Activated CD8-positive, alpha-beta memory T cell treated with anti-CD3 and anti-CD28 coated beads, Interleukin-2, amount 50 U/mL, for 1 hour (primary cell): ENCODE results near the gene MCC.

Experiments
- DNase-seq: peaks from one replicate; pipeline ENCODE4 v3.0.0-alpha.2; 2020; ENCODE audit errors: extremely low read depth

The MCC gene

DNA sequence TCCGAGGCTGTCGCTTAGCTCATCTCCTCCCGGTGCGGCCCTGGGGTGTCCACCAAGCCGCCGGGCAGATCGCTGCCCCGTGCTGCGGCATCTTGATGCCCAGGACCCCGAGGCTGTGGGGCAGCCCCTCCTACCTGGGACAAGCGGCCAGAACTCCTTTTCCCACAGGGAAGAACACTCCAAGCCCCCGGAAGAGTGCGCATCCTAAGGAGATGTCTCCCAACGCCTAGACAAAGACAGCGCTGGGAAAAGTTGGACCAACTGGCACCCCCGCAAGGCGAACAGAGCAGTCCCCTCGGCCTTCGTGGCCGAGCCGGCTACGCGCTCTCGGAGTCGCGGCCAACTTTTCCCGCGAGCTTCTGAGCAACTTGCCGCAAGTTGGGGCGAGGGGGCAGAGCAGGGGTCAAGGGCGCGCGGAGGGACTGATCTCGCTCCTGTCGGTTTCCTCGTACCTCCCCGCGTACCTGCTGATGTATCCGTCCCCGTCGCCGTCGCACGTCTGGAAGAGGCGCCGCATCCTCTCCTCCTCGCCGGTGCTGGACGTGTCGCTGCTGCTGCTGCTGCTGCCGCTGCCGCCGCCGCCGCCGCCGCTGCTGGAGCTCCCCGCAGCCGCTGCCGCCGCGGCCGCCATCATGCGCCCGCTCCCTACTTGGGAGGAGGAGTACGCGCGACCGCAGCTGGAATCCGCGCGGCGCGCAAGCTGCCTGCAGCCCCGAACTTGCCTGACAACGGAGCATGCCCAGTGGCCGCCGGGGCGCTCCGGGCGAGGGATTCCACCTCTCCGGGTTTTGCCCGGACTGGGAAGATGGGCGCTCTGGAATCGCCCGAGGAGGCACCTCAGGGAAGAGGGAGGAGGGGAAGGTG is at the start of gene MCC:
TSS of gene MCC (minus strand) at position 673 of the 864 bp plus-strand sequence.
- DNase-seq: no peak

DNA sequence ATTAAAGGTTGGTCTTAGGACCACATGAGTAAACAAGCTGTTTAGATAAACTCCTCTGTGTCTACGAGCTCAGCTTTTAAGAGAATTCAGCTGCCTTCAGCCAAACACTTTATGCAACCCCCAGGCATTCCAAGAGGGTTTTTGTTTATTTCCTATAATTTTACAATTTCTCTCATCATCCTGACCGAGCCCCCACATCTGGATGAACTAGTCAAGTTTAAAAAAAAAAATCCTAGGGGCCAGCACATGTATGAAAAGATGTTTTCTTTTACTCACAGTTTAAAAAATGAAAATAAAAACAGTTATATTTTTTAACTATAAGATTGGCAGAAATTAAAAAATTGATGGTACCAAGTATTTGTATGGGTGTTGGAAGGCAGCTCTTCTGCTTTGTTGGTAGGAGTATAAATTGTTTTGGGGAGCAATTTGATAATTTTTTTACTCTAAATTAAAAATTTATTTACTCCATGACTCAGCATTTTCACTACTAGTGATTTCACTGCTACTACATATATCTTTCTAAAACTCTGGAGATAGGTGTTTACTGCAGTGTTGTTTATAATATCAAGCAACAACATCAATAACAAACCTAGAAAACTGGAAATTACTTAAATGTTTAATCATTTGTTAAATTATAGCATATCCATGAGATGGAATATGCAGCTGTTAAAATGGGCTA is 43.4 kb upstream of the MCC start:
- no peak for DNase-seq

DNA sequence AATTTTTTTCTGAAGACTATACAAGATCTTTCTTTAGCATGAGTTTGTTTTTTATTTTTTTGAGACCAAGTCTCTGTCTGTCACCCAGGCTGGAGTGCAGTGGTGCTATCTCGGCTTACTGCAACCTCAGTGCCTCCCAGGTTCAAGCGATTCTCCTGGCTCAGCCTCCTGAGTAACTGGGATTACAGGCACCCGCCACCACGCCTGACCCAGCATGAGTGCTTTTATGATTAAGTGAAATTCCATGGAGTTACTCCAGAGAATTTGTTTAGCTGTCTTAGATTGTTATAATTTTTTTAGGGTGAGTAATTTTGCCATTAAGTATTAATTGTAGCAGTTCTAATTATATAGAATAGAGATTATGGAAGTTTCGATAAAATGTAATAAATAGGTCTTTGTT is 39.5 kb upstream of the MCC start:
- DNase-seq: no peak

DNA sequence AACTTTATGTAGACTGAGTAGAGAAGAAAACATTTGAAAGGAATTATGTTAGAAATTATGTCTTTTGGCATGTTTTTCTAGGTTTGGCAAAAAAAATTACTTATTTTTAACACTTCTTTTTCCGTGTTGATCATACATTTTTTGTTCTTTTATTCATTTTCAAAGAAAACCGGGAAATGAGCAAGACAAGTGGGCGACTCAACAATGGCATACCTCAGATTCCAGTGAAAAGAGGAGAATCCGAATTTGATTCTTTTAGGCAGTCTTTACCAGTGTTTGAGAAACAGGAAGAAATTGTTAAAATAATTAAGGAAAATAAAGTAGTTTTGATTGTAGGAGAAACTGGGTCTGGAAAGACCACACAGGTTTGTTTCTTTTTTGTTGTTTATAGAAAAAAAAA is 38.2 kb upstream of the MCC start:
- DNase-seq: no peak

DNA sequence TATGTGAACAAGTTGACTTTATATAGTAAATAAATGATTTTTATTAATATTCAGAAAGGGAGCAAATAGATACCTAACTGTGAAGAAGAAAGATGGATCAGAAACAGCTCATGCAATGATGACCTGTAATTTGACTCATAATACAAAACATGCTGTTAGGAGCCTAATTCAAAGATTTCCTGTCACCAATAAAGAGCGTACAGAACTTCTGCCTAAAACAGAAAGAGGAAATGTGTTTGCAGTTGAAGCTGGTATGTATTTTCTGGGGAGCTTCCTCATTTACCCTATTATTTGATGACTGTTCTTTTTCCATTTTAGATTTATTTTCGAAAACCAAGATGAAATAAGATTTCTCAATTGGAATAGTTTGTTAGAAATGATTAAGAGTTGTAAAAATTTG is 36.7 kb upstream of the MCC start:
- no peak for DNase-seq

DNA sequence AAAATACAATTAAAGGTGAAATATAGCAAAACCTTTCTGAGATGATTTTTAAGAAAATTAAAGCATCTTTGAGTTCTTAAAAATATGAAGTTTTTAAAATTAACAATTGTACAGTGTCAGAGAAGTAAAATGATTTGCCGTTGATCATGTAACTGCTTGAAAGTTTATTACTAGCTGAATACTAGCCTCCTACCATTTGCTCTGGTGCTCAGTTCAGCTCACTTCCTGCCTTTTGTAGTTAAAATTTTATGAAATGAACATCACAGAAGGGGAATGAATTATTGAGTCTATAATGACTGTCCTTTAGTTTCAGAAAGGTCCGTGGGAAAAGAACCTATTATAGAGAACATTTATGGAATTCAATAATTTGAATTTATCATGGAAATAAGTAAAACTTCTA is 34.9 kb upstream of the MCC start:
- no peak for DNase-seq

DNA sequence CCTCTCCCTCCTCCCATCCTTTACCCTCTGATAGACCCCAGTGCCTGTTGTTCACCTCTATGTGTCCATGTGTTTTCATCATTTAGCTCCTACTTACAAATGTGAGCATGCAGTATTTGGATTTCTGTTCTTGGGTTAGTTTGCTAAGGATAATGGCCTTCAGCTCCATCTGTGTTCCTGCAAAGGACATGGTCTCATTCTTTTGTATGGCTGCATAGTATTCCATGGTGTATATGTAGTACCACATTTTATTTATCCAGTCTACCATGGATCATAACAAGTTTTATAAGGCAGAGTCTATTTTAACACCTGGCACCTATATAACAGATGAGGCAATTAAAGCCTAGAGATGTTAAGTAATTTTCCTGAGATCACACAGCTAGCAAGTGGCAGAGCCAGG is 32.6 kb upstream of the MCC start:
- DNase-seq: no peak

DNA sequence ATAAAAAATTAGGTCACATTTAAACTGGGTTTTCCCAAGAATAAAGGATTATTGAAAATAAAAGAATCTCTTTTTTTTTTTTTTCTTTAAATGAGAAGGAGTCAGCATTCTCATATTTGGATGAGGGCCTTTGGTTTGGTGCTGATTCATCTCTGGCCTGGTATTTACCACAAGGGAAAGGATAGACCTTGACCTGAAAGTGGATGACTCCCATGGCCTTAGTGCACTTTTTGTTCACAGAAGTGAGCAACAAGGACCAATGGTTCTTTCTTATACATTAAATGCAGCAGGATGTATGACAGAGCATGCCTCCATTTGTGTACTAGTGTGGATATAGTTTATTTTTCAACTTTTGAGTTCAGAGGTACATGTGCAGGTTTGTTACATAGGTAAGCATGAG is 32.2 kb upstream of the MCC start:
- no peak for DNase-seq

DNA sequence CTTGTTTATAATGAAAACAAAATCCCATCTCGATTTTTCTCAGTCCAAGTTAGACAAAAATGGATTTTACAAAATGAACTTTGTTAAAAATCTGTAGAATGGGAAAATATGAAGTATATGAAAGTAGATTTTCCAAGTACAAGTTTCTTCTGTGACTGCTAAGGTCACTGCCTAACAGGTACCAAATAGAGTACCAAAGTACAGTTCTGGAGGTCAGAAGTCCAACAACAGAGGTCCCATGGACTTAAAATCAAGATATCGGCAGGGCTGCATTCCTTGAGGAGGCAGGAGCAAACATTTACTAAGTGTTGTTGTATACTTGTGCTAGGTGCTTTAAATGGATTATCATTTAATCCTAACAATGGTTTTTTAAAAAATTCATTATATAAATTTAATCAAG is 31.2 kb upstream of the MCC start:
- DNase-seq: no peak

DNA sequence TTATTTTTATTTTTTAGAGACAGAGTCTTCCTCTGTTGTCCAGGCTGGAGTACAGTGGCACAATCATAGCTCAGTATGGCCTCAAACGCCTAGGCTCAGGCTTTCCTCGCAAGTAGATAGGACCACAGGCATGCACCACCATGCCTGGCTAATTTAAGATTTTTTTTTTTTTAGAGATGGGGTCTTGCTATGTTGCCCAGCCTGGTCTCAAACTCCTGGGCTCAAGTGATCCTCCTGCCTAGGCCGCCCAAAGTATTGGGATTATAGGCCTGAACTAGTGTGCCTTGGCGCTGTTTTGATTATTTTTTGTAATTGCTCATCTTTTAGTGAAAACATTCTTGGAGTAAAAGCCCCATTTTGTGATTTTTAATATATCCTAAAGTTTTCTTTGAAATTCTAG is 30.6 kb upstream of the MCC start:
- no peak for DNase-seq

DNA sequence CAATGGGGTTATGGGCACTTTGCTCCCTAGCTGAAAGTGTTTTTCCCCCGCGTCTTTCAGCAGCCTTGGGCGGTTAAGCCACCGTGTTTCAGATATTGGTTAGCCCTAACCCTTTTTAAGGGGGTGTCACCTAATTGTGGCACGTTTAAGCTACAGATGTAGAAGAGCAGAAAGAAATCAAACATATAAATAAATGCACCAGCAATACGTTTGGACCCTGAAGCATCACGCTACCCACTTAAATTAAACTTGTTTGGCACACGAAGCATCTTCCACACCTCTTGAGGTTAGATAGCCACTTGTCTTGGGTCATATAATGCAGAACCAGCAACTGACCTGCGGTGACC is 26.0 kb upstream of the MCC start:
- DNase-seq: no peak

DNA sequence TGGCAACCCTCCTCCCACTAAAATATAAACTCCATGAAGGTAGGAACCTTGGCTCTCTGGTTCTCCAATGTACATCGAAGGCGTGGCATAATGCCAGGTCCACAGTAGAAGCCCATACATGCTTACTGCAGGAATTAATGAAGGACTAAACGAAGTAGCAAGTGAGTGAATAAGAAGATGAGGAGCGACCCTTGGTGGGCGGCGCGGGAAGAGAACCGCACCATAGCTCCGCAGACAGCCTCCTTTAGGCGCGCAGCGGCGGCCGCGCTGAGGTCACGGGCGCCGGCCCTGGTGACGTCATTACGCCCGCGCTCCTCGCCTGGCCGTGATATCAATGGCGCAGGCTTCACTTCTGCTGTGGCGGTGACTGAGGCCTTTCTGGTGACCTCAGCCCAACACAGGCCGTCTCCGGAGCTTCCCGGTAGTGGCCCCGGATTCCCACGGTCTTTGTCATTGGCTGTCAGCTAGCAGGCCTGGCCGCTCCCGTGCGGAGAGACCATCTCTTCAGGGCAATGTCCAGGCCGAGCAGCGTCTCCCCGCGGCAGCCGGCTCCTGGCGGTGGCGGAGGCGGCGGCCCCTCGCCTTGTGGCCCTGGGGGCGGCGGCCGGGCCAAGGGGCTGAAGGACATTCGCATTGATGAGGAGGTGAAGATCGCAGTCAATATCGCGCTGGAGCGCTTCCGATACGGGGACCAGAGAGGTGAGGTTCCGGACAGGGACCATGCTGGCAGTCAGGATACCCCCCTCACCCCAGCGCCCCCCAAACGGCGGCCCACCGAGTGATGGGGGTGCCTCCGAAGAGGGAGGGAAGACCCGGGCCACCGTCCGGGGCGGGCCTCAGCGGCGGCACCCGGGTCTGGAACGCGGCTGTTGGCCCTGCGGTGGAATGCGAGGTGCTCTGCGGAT is 25.4 kb upstream of the MCC start, which contains the start of gene YTHDC2:
TSS of gene YTHDC2 (plus strand) at position 311 of the 905 bp plus-strand sequence. CDS start at position 513, 202 bp downstream.
- peak; percentile 60 for DNase-seq

DNA sequence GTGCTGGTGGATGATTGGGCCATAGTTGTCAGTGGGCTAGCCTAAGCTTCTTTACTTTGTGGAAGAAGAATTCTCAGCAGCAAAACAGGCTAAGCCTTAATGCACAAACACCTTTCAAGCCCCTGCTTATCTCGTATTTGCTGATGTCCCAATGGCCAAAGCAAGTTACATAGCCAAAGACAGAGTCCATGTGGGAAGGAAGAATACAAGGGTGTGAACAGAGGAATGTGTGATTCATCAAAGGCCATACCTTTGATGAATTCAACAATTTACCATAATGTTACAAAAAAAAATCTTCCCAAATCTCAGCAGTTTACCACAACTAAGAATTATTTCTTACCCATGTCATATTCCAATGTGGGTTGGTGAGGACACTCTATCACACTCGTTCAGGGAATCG is 24.1 kb upstream of the MCC start:
- DNase-seq: no peak

DNA sequence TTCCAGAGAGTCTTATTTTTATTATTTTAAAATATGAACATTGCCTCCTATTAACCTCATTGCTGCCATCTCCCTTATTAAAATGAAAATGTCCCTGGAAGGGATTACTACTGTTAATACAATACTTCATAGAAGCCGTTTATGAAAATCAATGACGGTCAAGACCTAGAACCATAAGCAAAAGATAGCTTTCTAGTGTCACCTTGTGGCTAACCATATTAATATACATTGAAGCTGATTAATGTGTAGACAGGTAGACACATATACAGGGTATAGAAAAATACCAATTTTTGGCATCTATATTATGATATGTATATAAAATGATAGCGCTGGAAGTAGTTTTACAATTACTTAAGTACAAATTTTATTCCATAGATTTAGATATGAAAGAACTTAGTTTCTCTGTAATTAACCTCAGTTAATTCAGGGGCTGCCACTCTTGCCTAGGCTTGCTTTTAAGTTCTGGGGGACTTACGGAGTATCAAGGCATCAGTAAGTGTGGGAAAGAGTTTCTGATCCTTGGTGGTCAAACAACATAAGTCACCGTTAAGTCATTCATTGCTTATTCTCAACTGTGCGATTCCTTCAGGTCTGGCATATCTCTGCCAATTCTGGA is 22.7 kb upstream of the MCC start:
- no peak for DNase-seq

DNA sequence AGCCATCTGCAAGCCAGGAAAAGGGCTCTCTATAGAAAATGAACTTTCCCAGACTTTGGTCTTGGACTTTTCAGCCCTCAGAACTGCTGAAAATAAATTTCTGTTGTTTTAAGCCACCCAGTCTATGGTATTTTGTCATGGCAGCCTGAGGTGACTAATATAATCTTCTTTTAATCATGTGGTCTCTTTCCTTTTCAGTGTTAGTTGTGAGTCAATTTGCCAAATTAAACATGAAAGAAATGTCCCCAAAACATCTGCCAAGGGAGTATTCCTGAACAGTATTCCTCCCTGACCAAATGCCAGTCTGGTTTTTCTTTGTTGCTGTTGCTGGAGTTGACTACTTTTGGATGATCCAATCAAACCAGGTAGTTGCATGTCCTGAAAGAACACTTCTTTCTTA is 20.5 kb upstream of the MCC start:
- DNase-seq: no peak

DNA sequence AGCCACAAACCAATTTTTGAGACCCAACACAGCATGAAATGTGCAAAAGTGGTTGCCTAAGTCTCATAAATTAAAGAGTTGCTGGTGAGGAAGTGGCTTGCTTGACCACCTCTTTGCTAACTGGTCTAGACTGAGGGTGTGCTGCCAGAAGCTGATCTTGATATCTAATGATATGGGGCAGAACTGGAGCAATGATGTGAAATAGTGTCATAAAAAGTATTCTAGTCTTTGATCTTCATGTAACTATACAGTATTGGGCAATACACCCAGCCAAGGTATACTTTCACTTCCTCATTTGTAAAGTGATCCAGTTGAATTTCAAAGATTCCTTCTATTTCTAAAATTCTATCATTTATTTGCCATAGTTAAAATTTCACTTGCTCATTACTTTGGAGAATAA is 19.3 kb upstream of the MCC start:
- DNase-seq: no peak

DNA sequence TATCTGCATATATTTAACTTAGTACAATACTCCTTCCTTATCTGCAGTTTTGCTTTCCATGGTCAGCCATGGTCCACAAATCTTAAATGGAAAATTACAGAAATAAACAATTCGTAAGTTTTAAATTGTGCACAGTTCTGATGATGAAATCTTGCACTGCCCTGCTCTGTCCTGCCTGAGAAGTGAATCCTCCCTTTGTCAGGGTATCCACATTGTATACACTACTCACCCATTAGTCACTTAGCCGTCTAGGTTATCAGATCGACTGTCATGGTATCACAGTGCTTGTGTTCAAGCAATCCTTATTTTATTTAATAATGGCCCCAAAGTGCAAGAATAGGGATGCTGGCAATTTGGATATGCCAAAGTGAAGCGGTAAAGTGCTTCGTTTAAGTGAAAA is 16.9 kb upstream of the MCC start:
- no peak for DNase-seq

DNA sequence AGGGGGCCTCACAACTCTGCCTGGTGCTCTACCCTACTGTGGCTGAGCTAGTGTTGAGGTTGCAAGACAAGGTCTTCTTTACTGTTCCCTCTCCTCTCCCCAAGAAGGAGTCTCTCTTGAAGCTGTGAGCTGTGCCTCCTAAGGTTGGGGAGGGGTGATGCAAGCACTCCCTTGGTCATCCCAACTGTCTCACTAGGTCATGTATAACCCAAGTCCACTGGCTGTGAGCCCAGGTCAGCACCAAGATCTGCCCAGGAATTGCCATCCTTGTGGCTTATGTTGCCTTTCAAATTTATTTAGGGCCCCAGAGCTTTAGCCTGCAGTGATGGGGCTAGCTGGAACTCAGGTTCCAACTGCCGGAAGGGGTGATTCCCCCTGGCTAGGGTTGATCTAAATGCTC is 14.9 kb upstream of the MCC start:
- DNase-seq: no peak

DNA sequence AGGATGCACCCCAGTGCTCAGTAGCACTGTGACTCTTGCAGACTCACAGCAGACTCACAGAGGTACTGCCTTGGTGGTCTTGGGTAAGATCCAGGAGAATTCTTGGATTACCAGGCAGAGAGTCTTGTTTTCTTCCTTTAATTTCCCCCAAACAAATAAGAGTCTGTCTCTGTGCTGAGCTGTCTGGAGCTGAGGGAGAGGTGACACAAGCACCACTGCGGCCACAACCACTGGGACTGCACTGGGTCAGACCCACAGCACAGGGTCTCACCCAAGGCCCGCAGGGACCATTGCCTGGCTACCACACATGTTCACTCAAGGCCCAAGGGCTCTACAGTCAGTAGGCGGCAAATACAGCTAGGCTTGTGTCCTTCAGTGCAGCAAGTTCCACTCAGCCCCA is 13.8 kb upstream of the MCC start:
- no peak for DNase-seq

DNA sequence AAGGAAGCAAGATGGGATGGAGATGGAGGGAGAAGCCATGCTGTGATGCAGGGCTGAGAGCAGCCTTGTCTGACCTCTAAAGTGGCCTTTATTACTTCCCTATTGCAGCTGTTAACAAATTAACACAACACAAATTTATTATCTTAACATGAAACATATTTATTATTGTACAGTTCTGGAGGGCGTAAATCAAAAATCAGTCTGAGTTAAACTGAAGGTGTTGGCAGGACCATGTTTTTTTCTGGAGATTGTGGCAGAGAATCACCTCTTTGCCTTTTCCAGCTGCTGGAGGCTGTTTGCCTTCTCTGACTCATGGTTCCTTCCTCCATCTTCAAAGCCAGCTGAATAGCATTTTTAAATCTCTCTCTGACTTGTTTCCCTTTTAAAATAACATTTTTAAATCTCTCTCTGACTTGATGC is 7.2 kb upstream of the MCC start:
- DNase-seq: no peak

DNA sequence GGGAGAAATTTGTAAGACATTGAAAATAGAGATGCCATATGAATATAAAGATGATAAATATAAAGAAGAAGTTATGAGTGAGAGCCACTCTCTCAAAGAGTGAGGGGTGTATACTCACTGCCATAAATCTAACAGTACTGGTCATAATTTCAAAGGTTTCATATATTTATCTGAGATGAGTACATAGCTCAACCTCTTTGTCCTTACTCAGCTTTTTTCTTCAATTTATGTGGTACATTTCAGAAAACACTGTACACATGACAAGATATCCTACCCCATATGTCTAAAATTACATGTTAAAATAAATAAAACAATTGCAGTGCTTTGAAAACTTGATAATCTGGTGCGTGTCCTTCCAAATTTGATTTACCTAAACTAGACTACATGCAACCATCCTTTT is 5.2 kb upstream of the MCC start:
- DNase-seq: no peak

DNA sequence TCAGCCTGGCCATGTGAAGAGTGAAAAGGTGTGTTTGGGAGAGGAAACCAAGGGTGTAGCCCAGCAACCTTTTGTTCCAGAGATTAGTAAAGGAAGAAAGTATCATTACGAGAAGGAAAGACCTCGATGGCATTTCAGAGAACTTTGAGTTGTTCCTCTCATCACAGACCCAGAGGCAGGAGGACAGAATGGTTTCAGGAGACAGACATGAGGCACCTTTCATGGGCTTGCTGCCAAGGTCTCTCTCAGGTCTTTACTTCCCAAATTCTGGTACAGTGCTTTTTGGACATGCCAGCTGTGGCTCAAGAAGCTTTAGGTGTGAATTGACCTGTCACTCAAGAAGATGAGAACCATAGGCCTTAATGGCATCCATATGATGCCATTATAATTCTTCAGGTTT is 2.8 kb upstream of the MCC start:
- DNase-seq: no peak
